Cardiac muscle cell (in vitro differentiated cells and primary cell): ENCODE results near the gene RADIL. TPM values are rescaled to one million over a fixed set of nuclear protein-coding genes. Genes with fewer than 3 reads are reported as not detected.

ENCODE experiments used
- DNase-seq, 2 donors: peaks; one replicate each; pipeline versions ENCODE4 v3.0.0 to v3.0.0-alpha.2; 2010 to 2017; ENCODE audit warnings: low read depth in 1 of 2, low spot score in 1 of 2
- H3K27ac ChIP-seq: fragments of 200-600 bp; sonication (generic); 2 replicates; pipeline ENCODE4 v1.5.1; 2016
- H3K27me3 ChIP-seq: fragments of 200-600 bp; sonication (generic); 2 replicates; pipeline ENCODE4 v1.6.0; 2016; ENCODE audit warnings: control low read depth
- H3K36me3 ChIP-seq: fragments of 200-600 bp; sonication (generic); 2 replicates; pipeline ENCODE4 v1.5.1; 2016; ENCODE audit warnings: control low read depth
- H3K4me1 ChIP-seq: fragments of 200-600 bp; sonication (generic); 2 replicates; pipeline ENCODE4 v1.8.1; 2017; ENCODE audit warnings: low read depth, mild to moderate bottlenecking, mixed run types
- H3K4me3 ChIP-seq: fragments of 200-600 bp; sonication (generic); 2 replicates; pipeline ENCODE4 v1.5.1; 2016; ENCODE audit warnings: mild to moderate bottlenecking
- H3K9me3 ChIP-seq: fragments of 200-600 bp; sonication (generic); 2 replicates; pipeline ENCODE4 v1.5.1; 2017; ENCODE audit warnings: low read depth, mild to moderate bottlenecking, control low read depth
- CTCF ChIP-seq: IDR thresholded peaks from 2 replicates; pipeline ENCODE4 v1.5.1; 2012; ENCODE audit warnings: low read depth, mild to moderate bottlenecking, low read length
- polyA plus RNA-seq: library from polyadenylated mRNA; unstranded; fragments of >200 nt; fragmentation: Nextera tagmentation; extraction: Ambion mirVana; gene quantifications from 2 replicates; pipeline ENCODE4 v1.2.1, GENCODE V29; 2016
- total RNA-seq: library from RNA; depleted of rRNA; stranded (reverse); fragments of >200 nt; gene quantifications from 2 replicates; pipeline ENCODE4 v1.2.3, GENCODE V29; 2016

Gene RADIL
- total and polyA plus RNA-seq, 2 experiments from 2014 or later = 41.6 to 110 TPM

- Histone ChIP-seq H3K4me3 (no peak overlapping the region), H3K27ac (no peak overlapping the region), H3K36me3 (no peaks in the 10 kb centered on the region), H3K27me3 (no peaks in the 10 kb centered on the region), H3K9me3 (no peaks in the 10 kb centered on the region), H3K4me1 (no peaks in the 10 kb centered on the region)
- no peak for DNase-seq
- TF ChIP-seq CTCF = no peak
Observed at GRCh38 chr7:4838626-4839334, 44.7 kb downstream of the RADIL start.

DNA sequence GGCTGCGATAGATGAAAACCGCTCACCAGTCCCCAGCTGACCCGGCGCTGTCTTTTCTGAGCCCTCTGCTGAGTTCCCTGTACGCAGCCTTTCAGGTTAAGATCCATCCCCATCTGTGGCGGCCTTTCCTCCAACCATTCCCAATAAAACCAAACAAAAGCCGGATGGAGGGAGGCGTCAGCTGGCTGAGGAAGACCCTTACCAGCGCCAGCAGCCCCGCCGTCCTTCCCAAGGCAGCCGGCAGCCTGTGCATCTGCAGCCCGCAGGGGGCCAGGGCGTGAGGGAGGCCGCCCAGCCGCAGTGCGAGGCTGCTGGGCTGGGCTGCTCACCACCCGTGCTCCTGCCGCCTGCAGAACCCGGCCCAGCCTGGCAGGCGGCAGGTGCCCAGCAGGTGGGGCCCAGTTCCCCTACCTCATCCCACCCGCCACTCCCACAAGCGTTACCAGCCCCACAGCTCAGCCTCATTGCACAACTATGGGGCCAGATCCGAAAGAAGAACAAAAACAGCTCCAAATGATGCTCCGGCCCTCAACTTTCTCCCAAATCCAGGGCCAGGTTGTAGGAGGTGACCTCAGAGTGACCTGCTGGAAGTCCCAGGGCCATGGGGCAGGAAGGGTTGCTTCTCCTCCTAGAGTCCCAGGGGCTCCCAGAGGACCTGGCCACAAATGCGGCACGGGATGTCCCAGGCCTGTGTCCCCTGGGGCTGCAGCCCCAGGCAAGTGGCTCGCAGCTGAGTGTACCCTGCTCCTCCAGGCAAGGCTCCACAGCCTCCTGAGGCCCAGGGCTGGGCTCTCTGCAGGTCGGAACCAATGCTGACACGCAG, 45.5 kb downstream of the RADIL start:
- no peaks in the 10 kb centered on the region for H3K36me3 ChIP-seq
- no peaks in the 10 kb centered on the region for H3K27me3 ChIP-seq
- no peak overlapping the region for H3K27ac ChIP-seq
- H3K9me3 ChIP-seq = no peaks in the 10 kb centered on the region
- TF ChIP-seq CTCF = no peak
- H3K4me1 ChIP-seq = no peaks in the 10 kb centered on the region
- DNase-seq = no peak
- H3K4me3 ChIP-seq = no peak overlapping the region

GRCh38 chr7:4837041-4837802, 46.3 kb downstream of the RADIL start:
- no peak for DNase-seq
- Histone ChIP-seq H3K4me1 (no peaks in the 10 kb centered on the region), H3K9me3 (no peaks in the 10 kb centered on the region), H3K27ac (no peak overlapping the region), H3K36me3 (no peaks in the 10 kb centered on the region), H3K4me3 (no peak overlapping the region), H3K27me3 (no peaks in the 10 kb centered on the region)
- no peak for TF ChIP-seq CTCF

- H3K9me3 ChIP-seq = no peaks in the 10 kb centered on the region
- no peaks in the 10 kb centered on the region for H3K36me3 ChIP-seq
- no peak for TF ChIP-seq CTCF
- no peak overlapping the region for H3K4me3 ChIP-seq
- no peak overlapping the region for H3K27ac ChIP-seq
- no peaks in the 10 kb centered on the region for H3K4me1 ChIP-seq
- no peaks in the 10 kb centered on the region for H3K27me3 ChIP-seq
- DNase-seq = no peak
Observed at GRCh38 chr7:4836206-4836661, 47.3 kb downstream of the RADIL start.

DNA sequence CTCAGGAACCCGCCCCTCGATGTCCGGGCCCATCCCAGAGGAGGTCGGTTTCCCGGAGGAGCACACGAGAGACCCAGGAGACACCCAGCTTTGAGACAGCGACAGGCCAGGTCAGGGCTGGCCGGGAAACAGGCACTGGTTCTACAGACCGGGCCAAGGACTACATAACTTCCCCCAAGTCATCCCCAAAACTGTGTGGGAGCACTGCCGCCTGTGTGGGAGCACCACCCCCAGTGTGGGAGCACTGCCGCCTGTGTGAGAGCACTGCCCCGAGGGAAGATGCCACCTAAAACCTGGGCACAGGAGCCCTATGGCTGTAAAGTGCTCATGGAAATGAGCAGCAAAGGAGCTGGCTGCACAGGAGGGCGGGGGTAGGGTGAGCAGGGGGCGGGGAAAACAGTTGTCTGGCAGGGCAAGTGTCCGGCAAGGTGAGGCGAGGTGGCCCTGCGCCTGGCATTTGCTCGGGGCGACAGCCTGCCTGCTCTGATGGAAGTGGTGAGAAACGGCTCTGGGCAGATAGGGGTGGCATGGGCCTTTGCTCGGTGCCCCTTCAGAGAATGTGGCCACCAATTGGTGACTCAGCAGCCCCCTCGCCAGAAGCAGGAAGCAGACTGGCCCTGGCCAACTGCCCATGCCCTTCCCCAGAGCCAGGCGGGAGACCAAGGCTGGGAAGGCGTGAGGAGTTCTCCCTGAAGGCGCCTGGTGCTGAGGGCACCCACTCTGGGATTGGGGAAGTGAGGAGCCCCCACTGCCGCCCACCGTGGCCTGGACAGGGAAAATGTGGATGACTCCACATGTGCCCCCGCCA, 47.9 kb downstream of the RADIL start:
- TF ChIP-seq CTCF = no peak
- no peak for DNase-seq

More for the DNA sequence above, 47.9 kb downstream of the RADIL start:
- H3K4me1 ChIP-seq = no peaks in the 10 kb centered on the region
- H3K27me3 ChIP-seq = no peaks in the 10 kb centered on the region
- no peaks in the 10 kb centered on the region for H3K9me3 ChIP-seq
- no peak overlapping the region for H3K27ac ChIP-seq
- H3K36me3 ChIP-seq = no peaks in the 10 kb centered on the region
- no peak overlapping the region for H3K4me3 ChIP-seq
